Stimulated activated CD4-positive, alpha-beta T cell treated with anti-CD3 and anti-CD28 coated beads, Interleukin-1b, Interleukin-23, amount 100 ng/mL, for 1 hour (primary cell): ENCODE results near the gene PRKCD.
"Not testable (repeated sequence)": the region's sequence is repeated elsewhere in the genome, so short reads cannot be mapped to it uniquely, and the experiment has no call there.

Experiments used
- DNase-seq, 2 donors: peaks; one replicate each; pipeline ENCODE4 v3.0.0-alpha.2; 2020; ENCODE audit warnings: low read depth in 2 of 2

PRKCD gene

DNA sequence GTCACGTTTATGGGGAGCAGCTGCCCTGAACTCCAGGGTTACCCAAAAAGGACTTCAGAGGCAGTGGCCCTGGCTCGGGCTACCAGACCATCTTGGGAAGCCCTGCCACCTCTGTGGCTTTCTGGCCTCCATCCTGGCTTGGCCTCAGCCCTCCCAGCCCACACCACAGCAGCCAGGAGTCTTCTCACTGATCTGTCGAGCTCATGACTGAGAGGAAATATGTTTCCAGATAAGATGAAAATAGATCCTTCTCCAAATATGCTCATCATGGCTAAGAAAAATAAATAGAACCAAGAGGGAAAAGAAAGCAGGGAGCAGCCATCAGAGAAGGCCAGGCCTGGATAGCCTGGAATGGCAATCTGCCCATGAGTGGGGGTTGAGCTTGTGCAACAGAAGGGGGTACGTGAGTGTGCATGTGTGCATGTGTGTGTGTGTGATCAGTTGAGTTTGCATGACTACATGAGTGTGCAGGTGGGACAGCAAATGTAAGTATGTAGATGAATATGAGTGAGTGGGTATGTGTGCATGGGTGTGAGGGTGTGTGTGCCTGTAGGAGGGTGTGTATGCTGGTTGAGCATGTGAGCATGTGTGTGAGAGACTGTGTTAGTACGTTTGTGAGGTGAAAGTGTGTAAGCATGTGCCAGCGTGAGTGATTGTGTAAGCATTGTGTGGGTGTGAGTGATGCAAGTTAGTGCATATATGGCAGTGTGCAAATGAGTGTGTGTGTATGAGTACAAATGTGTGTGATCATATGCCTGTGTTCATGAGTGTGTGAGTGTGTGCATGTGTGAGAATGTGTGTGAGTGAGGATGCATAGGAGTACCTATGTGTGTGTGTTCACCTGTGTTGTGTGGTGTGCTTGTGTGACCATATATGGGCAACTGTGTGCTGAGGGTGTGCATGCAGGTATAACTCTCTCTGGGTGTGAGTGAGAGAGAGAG is 20.8 kb upstream of the PRKCD start:
- no peak for DNase-seq

- no peak for DNase-seq
Measured at GRCh38 chr3:53140847-53141845, 19.9 kb upstream of the PRKCD start.

DNA sequence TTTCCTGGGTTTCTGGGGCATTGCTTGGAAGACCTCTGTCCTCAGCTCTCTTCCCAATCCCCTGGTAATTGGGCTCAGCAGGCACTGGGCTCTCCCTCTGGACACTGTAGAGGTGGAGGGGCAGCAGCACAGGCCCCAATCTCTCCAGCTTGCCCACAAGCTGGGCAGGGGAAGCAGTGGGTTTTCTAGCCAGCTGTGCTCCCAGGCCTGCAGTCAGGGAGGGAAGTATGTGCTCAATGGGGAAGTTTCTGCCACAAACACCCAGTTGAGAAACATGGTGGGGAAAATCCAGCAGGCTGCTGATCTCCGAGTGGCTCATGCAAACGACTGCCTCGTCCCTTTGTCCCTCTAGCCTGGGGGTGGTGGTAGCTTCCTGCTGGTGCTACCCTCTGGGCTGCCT is 18.0 kb upstream of the PRKCD start:
- DNase-seq, result no peak

- DNase-seq, result no peak
Measured at GRCh38 chr3:53144446-53144845, 16.6 kb upstream of the PRKCD start.

GRCh38 chr3:53144862-53145712 is 15.9 kb upstream of the PRKCD start:
- no peak for DNase-seq

- no peak for DNase-seq
Measured at GRCh38 chr3:53145713-53146080, 15.3 kb upstream of the PRKCD start.

GRCh38 chr3:53146319-53146891 is 14.6 kb upstream of the PRKCD start:
- DNase-seq, result no peak

DNA sequence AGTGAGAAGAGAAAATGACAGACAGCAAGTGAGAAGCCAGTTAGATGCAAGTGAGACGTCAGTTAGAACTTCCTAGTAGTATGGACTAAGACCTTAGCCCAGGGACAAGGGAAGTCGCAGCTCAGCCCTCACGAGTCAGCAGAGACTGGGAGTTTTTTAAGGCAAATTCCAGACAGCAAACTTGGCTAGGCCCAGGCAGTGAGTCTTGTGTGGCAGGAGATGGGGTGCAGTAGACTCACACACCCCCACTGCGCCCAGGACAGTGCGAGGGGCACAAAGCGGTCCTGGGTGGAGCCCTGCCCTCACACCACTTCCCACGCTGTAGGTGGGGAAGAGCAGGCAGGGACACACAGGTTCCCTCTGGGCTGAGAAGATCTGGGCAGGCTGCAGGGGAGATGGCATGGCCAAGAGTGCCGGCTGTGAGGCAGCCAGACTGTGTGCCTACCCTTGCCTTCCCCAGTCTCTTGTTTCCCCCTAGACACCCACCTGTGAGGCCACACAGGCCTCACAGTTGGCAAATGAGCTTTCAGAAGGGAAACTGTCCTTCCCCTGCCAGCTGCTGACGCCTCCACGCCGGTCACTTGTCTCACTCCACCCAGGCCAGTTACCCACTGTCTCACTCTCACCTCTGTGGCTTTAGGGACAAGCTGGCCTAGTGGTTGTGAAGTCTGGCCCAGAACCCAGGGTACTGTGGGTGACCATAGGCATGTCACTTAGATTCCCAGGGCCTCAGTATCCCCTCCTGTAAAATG is 13.7 kb upstream of the PRKCD start:
- no peak for DNase-seq

- no peak for DNase-seq
Measured at GRCh38 chr3:53147903-53148400, 13.1 kb upstream of the PRKCD start.

DNA sequence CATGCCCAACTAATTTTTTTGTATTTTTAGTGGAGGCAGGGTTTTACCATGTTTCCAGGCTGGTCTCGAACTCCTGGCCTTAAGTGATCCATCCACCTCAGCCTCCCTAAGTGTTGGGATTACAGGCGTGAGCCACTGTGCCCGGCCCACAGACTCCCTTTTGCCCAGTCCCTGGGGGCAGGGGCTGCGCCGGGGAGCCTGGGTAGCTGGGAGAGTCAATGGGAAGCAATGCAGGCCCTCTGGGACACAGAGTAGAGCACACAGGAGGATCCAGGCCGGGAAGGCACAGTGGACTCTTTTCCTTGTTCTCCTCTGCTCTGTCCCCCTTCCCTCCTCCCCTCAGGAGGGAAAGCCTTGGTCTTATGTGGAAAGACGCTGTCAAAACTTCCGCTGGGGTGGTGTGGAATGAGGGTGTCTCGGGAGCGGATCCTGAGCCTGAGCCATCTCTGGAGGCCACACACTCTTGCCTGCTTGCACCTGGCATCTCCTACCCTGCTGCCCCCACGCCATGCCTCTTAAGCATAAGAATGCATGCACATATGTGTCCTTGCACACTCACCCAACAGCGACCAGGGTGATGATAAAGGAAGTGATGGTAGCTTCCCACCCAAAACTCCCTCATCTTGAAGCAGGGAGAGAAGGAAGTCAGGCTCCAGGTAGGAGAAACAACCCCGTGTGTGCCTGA is 11.9 kb upstream of the PRKCD start:
- no peak for DNase-seq

DNA sequence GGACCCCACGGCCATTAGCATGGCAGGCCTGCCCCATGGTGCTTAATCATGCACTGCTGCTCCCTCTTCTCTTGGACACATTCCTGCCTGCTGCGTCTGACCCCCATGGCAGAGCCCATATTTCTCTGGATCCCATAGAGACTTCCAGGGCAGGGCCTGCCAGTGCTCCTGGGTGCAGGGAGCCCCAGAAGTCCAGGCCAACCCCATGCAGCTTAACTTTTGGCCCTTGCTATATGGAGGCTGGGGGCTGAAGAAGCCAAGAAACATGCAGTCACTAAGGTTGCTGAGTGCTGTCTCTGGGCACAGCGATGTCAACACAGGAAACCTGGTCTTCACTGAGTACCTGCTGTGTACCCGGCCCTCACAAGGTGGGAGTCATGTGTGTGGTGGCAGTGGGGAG is 11.3 kb upstream of the PRKCD start:
- DNase-seq, result no peak

- no peak for DNase-seq
Measured at GRCh38 chr3:53150247-53151085, 10.5 kb upstream of the PRKCD start.

GRCh38 chr3:53151086-53151438 is 9.9 kb upstream of the PRKCD start:
- not testable (repeated sequence) for DNase-seq

- no peak for DNase-seq
Measured at GRCh38 chr3:53151465-53151864, 9.5 kb upstream of the PRKCD start.

DNA sequence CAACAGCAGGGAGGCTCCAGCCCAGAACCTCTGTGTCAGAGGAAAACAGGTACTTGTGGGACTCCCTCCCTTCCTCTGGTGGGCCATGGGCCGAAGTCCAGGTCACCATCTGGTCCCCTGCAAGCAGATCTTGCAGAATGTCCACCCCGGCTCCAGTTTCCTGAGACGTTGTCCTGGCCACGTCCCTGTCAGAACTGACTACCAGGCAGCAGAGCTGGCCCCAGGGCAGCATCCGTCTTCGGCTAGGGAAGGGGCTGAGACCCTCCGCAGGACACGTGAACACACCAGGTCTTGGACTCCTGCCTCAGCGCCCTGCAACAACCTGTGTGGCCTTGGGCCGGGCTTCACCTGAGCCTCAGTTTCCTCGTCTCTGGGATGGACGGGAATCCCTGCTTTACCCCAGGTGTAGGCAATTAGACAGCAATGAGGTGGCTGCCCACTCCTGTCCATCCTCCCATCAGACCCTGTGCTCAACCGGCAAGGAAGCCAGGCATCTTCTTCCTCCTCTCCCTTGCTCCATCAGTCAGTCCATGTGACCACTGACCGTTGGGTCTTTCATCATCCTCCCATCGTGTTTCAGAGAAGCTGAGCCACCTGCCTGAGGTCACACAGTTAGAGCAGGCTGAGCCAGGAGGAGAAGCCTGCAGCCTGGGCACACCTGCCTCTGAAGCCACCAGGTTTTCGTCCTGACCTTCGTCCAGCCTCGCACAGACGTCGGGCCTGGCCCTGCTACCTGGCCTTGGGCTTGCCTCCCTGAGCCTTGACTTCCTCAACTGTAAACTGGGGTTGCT is 8.9 kb upstream of the PRKCD start:
- no peak for DNase-seq

GRCh38 chr3:53153264-53153823 is 7.7 kb upstream of the PRKCD start:
- DNase-seq, result no peak

- DNase-seq, result no peak
Measured at GRCh38 chr3:53153980-53154379, 7.0 kb upstream of the PRKCD start.

GRCh38 chr3:53154881-53155285 is 6.1 kb upstream of the PRKCD start:
- no peak for DNase-seq
